HCT116 (cell line): ENCODE results near the gene SMIM33. TPM values are rescaled to one million over a fixed set of nuclear protein-coding genes. Genes with fewer than 3 reads are reported as not detected.

Experiments used
- ATAC-seq: fragments of 200-7000 bp; cut with Tn5 transposase; 2 replicates; pipeline ENCODE4 v1.9.1; 2020; ENCODE audit warnings: mild to moderate bottlenecking, moderate library complexity
- BruUV-seq: library from RNA; stranded (reverse); fragments of 400-500 nt; replicated peaks from 2 replicates; lab custom pipeline; 2021; lab: Mats Ljungman, UMichigan
- CTCF ChIA-PET: fragments of 300-600 bp; sonication (Branson Sonifier 250); formaldehyde crosslinking; loops from one replicate; lab custom pipeline; 2021; ENCODE audit warnings: antibody characterized with exemption; lab: Charles Lee
- POLR2A ChIA-PET: fragments of 300-600, 350-600 bp; sonication (Branson Sonifier 250); formaldehyde crosslinking; loops from one replicate; lab custom pipeline; 2021; ENCODE audit warnings: antibody characterized with exemption; lab: Charles Lee
- RAD21 ChIA-PET, 2 experiments: fragments of 300-600 bp; sonication (Branson Sonifier 250); formaldehyde crosslinking; loops; one replicate each; lab custom pipeline; 2023; ENCODE audit warnings: low total read pairs in 2 of 2; ENCODE audit not compliant: uncharacterized antibody in 2 of 2, unreplicated experiment in 2 of 2, low non-redundant PET in 1 of 2; lab: Charles Lee
- DNase-seq: peaks from one replicate; pipeline ENCODE4 v3.0.0-alpha.2; 2010; ENCODE audit warnings: low read depth, low spot score
- H2AFZ ChIP-seq: fragments of 200-600 bp; shearing (Covaris generic), sonication (generic); 2 replicates; pipeline ENCODE4 v1.6.1; 2017; ENCODE audit warnings: low read depth, mixed run types, mixed read lengths, antibody characterized with exemption, low read length; ENCODE audit not compliant: poor library complexity, severe bottlenecking
- H3K27ac ChIP-seq: 2 replicates; pipeline ENCODE4 v1.5.1; 2012; ENCODE audit warnings: low read depth, low read length
- H3K27me3 ChIP-seq: fragments of 200-600 bp; sonication (generic); 2 replicates; pipeline ENCODE4 v1.6.1; 2016; ENCODE audit warnings: mixed run types, low read length, mixed read lengths; ENCODE audit not compliant: insufficient read depth
- H3K36me3 ChIP-seq, 2 experiments: fragments of 200-500 bp in 1 of 2; fragments of 200-600 bp in 1 of 2; sonication (Bioruptor generic) in 1 of 2; sonication (generic) in 1 of 2; 2 replicates each; pipeline versions ENCODE4 v1.5.1 to v1.6.1; 2014 to 2016; ENCODE audit warnings: low read length in 2 of 2, inconsistent platforms in 1 of 2, mixed read lengths in 1 of 2, mixed run types in 1 of 2; ENCODE audit not compliant: insufficient read depth in 2 of 2, control insufficient read depth in 1 of 2
- H3K4me1 ChIP-seq, 2 experiments: fragments of 200-600 bp in 1 of 2; sonication (generic) in 1 of 2; 2 replicates each; pipeline versions ENCODE4 v1.5.1 to v1.6.1; 2012 to 2017; ENCODE audit warnings: low read length in 2 of 2, inconsistent platforms in 1 of 2, mild to moderate bottlenecking in 1 of 2, mixed read lengths in 1 of 2, mixed run types in 1 of 2, moderate library complexity in 1 of 2; ENCODE audit not compliant: insufficient read depth in 2 of 2, control insufficient read depth in 1 of 2
- H3K4me2 ChIP-seq: fragments of 200-600 bp; sonication (generic); 2 replicates; pipeline ENCODE4 v1.6.1; 2017; ENCODE audit warnings: mixed run types, low read length, mixed read lengths
- H3K4me3 ChIP-seq, 2 experiments: fragments of 200-600 bp in 1 of 2; sonication (generic) in 1 of 2; replicated peaks in 1 of 2; 2 replicates each; pipeline ENCODE4 v1.5.1; 2011 to 2016; ENCODE audit warnings: low read length in 2 of 2, control low read depth in 1 of 2, low read depth in 1 of 2, mild to moderate bottlenecking in 1 of 2, mixed read lengths in 1 of 2, mixed run types in 1 of 2
- H3K79me2 ChIP-seq: fragments of 200-600 bp; sonication (generic); 2 replicates; pipeline ENCODE4 v1.6.1; 2017; ENCODE audit warnings: mild to moderate bottlenecking, mixed run types, low read length, moderate library complexity, mixed read lengths; ENCODE audit not compliant: insufficient read depth
- H3K9ac ChIP-seq: fragments of 200-600 bp; sonication (generic); 2 replicates; pipeline ENCODE4 v1.6.1; 2016; ENCODE audit warnings: low read length, mixed read lengths
- H3K9me2 ChIP-seq: fragments of 200-600 bp; sonication (generic), shearing (Covaris generic); 2 replicates; pipeline ENCODE4 v1.6.1; 2017; ENCODE audit warnings: mixed run types, mild to moderate bottlenecking, moderate library complexity; ENCODE audit not compliant: insufficient read depth
- H3K9me3 ChIP-seq, 2 experiments: fragments of 200-500 bp in 1 of 2; fragments of 200-600 bp in 1 of 2; sonication (Bioruptor generic) in 1 of 2; sonication (generic) in 1 of 2; 2 replicates each; pipeline ENCODE4 v1.6.1; 2014 to 2017; ENCODE audit warnings: low read length in 2 of 2, mixed read lengths in 2 of 2, inconsistent platforms in 1 of 2, low read depth in 1 of 2, mild to moderate bottlenecking in 1 of 2, mixed run types in 1 of 2, moderate library complexity in 1 of 2; ENCODE audit not compliant: control insufficient read depth in 1 of 2, insufficient read depth in 1 of 2
- H4K20me1 ChIP-seq: fragments of 200-600 bp; sonication (generic), shearing (Covaris generic); 2 replicates; pipeline ENCODE4 v1.6.1; 2017; ENCODE audit warnings: mixed run types, mild to moderate bottlenecking, moderate library complexity; ENCODE audit not compliant: insufficient read depth
- CEBPB ChIP-seq: IDR thresholded peaks from 2 replicates; pipeline ENCODE4 v1.6.1; 2012; ENCODE audit warnings: low read depth
- CTCF ChIP-seq, 3 experiments: fragments of 200-600 bp in 1 of 3; sonication (generic) in 1 of 3; IDR thresholded peaks in 2 of 3; conservative IDR thresholded peaks in 1 of 3; 2 replicates each; pipeline ENCODE4 v1.5.1; 2012 to 2017; ENCODE audit warnings: low read depth in 2 of 3, low read length in 2 of 3, antibody characterized with exemption in 1 of 3, borderline replicate concordance in 1 of 3, control low read depth in 1 of 3, mild to moderate bottlenecking in 1 of 3, mixed read lengths in 1 of 3, mixed run types in 1 of 3, moderate library complexity in 1 of 3; ENCODE audit not compliant: insufficient read depth in 1 of 3
- EGR1 ChIP-seq: IDR thresholded peaks from 2 replicates; pipeline ENCODE4 v1.6.1; 2012; ENCODE audit warnings: low read depth
- EZH2 ChIP-seq: fragments of 200-600 bp; sonication (generic); IDR thresholded peaks from 2 replicates; pipeline ENCODE4 v1.6.1; 2017; ENCODE audit warnings: antibody characterized with exemption, mixed run types
- EZH2phosphoT487 ChIP-seq: fragments of 200-600 bp; IDR thresholded peaks from 2 replicates; pipeline ENCODE4 v1.6.1; 2018; ENCODE audit warnings: antibody characterized with exemption, borderline replicate concordance
- FOSL1 ChIP-seq: IDR thresholded peaks from 2 replicates; pipeline ENCODE4 v1.6.1; 2012; ENCODE audit warnings: low read depth
- JUND ChIP-seq: IDR thresholded peaks from 2 replicates; pipeline ENCODE4 v1.6.1; 2012
- MAX ChIP-seq: IDR thresholded peaks from 2 replicates; pipeline ENCODE4 v1.6.1; 2012
- POLR2A ChIP-seq: IDR thresholded peaks from 2 replicates; pipeline ENCODE4 v1.7.0; 2011; ENCODE audit warnings: borderline replicate concordance; ENCODE audit not compliant: insufficient read depth, insufficient read length; ENCODE audit errors: extremely low read depth
- POLR2AphosphoS5 ChIP-seq: IDR thresholded peaks from 2 replicates; pipeline ENCODE4 v1.6.1; 2011; ENCODE audit warnings: mild to moderate bottlenecking, low read depth, low read length, moderate library complexity
- REST ChIP-seq: IDR thresholded peaks from 2 replicates; pipeline ENCODE4 v1.6.1; 2012; ENCODE audit warnings: low read depth
- SIN3A ChIP-seq: IDR thresholded peaks from 2 replicates; pipeline ENCODE4 v1.6.1; 2012; ENCODE audit warnings: low read depth
- SRF ChIP-seq: IDR thresholded peaks from 2 replicates; pipeline ENCODE4 v1.6.1; 2012; ENCODE audit warnings: low read depth
- YY1 ChIP-seq: IDR thresholded peaks from 2 replicates; pipeline ENCODE4 v1.6.1; 2011; ENCODE audit warnings: low read length, low read depth, moderate library complexity, mild to moderate bottlenecking; ENCODE audit not compliant: insufficient replicate concordance; ENCODE audit errors: extremely low read depth
- ZBTB33 ChIP-seq: IDR thresholded peaks from 2 replicates; pipeline ENCODE4 v1.6.1; 2011; ENCODE audit warnings: mild to moderate bottlenecking, low read length, moderate library complexity; ENCODE audit not compliant: insufficient replicate concordance; ENCODE audit errors: extremely low read depth
- ZFX ChIP-seq: fragments of 450-650 bp; IDR thresholded peaks from 2 replicates; pipeline ENCODE4 v1.6.1; 2017
- ZNF274 ChIP-seq: fragments of 200-500 bp; sonication (Bioruptor generic); IDR thresholded peaks from 2 replicates; pipeline ENCODE4 v1.6.1; 2014; ENCODE audit warnings: mild to moderate bottlenecking, low read depth, low read length, inconsistent platforms
- intact Hi-C: fragments of 100-400 bp; cut with micrococcal nuclease; formaldehyde crosslinking; loops from 2 replicates; pipeline ENCODE4 v1.10.0; 2022
- total RNA-seq: library from RNA; stranded (reverse); gene quantifications from one replicate; pipeline ENCODE4 v1.2.1, GENCODE V29; 2021; ENCODE audit not compliant: unreplicated experiment

SMIM33 gene
- total RNA-seq, 1 experiment from 2014 or later, result not detected

- TF ChIP-seq ZNF274, result no peak
- TF ChIP-seq MAX, result no peak
- no peak for TF ChIP-seq JUND
- no peak for TF ChIP-seq FOSL1
These were observed 44.5 kb upstream of the SMIM33 start (continued) for GRCh38 chr5:139426203-139426885.

GRCh38 chr5:139430015-139430414, 40.8 kb upstream of the SMIM33 start:
- H3K27me3 ChIP-seq, result no peaks in the 10 kb centered on the region
- H2AFZ ChIP-seq, result no peak overlapping the region
- ChIA-PET POLR2A (no interaction called here), CTCF (interaction anchor here (0.7 kb wide), 1 partner anchor 202 kb away, joined by 3 read pairs; no protein-coding TSS in a partner anchor), RAD21 (no interaction called here)
- no peak overlapping the region for H3K9ac ChIP-seq
- no TSS peak for BruUV-seq
- H4K20me1 ChIP-seq, result no peaks in the 10 kb centered on the region
- no peak overlapping the region for H3K27ac ChIP-seq
- H3K4me2 ChIP-seq, result no peak overlapping the region
- DNase-seq, result no peak
- H3K9me3 ChIP-seq, result no peaks in the 10 kb centered on the region
- intact Hi-C loops, result no loop called here
- H3K36me3 ChIP-seq, result no peaks in the 10 kb centered on the region
- no peak overlapping the region for H3K4me3 ChIP-seq
- ATAC-seq, result no peak
- no peaks in the 10 kb centered on the region for H3K79me2 ChIP-seq
- H3K4me1 ChIP-seq, result no peaks in the 10 kb centered on the region
- H3K9me2 ChIP-seq, result no peaks in the 10 kb centered on the region
- TF ChIP-seq POLR2A, result no peak
- TF ChIP-seq YY1, result no peak
- TF ChIP-seq EZH2, result no peak
- TF ChIP-seq MAX, result no peak
- TF ChIP-seq ZFX, result no peak
- TF ChIP-seq EZH2phosphoT487, result no peak
- TF ChIP-seq POLR2AphosphoS5, result no peak
- no peak for TF ChIP-seq ZBTB33
- no peak for TF ChIP-seq REST
- TF ChIP-seq JUND, result no peak
- TF ChIP-seq EGR1, result no peak
- TF ChIP-seq CEBPB, result no peak
- no peak for TF ChIP-seq SIN3A
- no peak for TF ChIP-seq SRF
- no peak for TF ChIP-seq ZNF274
- no peak for TF ChIP-seq CTCF (IDR thresholded peaks at IDR 0.05 in 2 of 3, conservative IDR thresholded peaks at IDR 0.05 in 1 of 3; ENCODE audit: borderline replicate concordance in 1 of 3, insufficient read depth in 1 of 3, low read depth in 2 of 3, low read length in 2 of 3)
